PC-3 (cell line): ENCODE measurements around the gene MED15. TPM values are rescaled to one million over a fixed set of nuclear protein-coding genes. Genes with fewer than 3 reads are reported as not detected.

ENCODE experiments used
- ATAC-seq: fragments of 200-7000 bp; cut with Tn5 transposase; 2 replicates; pipeline ENCODE4 v1.9.1; 2020; ENCODE audit warnings: mild to moderate bottlenecking, moderate library complexity
- BruUV-seq: library from RNA; stranded (reverse); fragments of 400-500 nt; replicated peaks from 2 replicates; lab custom pipeline; 2021; lab: Mats Ljungman, UMichigan
- CTCF ChIA-PET: fragments of 300-600 bp; sonication (Branson Sonifier 250); formaldehyde crosslinking; loops from one replicate; lab custom pipeline; 2022; ENCODE audit warnings: antibody characterized with exemption; lab: Charles Lee
- POLR2A ChIA-PET: fragments of 300-600 bp; sonication (Branson Sonifier 250); formaldehyde crosslinking; loops from one replicate; lab custom pipeline; 2022; ENCODE audit warnings: antibody characterized with exemption; ENCODE audit not compliant: unreplicated experiment; lab: Charles Lee
- DNase-seq: peaks from one replicate; pipeline ENCODE4 v3.0.0-alpha.2; 2015
- H2AFZ ChIP-seq: fragments of 300-600 bp; sonication (generic); 2 replicates; pipeline ENCODE4 v1.6.0; 2016; ENCODE audit warnings: antibody characterized with exemption, low read length
- H3F3A ChIP-seq: fragments of 300-600 bp; sonication (generic); one replicate; pipeline ENCODE4 v1.6.0; 2017; ENCODE audit warnings: antibody characterized with exemption, low read length, control low read depth, mild to moderate bottlenecking; ENCODE audit not compliant: unreplicated experiment
- H3K27ac ChIP-seq: fragments of 300-600 bp; sonication (generic); 2 replicates; pipeline ENCODE4 v1.5.1; 2016; ENCODE audit warnings: mild to moderate bottlenecking, low read length
- H3K27me3 ChIP-seq: fragments of 300-600 bp; sonication (generic); 2 replicates; pipeline ENCODE4 v1.6.1; 2016; ENCODE audit warnings: low read length, mixed read lengths
- H3K36me3 ChIP-seq: fragments of 300-600 bp; sonication (generic); 2 replicates; pipeline ENCODE4 v1.6.1; 2016; ENCODE audit warnings: low read depth, mixed run types, low read length, mixed read lengths
- H3K4me1 ChIP-seq: fragments of 300-600 bp; sonication (generic); 2 replicates; pipeline ENCODE4 v1.5.1; 2016; ENCODE audit warnings: low read length; ENCODE audit not compliant: insufficient read depth
- H3K4me2 ChIP-seq: fragments of 300-600 bp; sonication (generic); 2 replicates; pipeline ENCODE4 v1.6.0; 2016; ENCODE audit warnings: low read length
- H3K4me3 ChIP-seq: fragments of 300-600 bp; sonication (generic); 2 replicates; pipeline ENCODE4 v1.5.1; 2016; ENCODE audit warnings: mild to moderate bottlenecking, low read length, mixed read lengths
- H3K79me2 ChIP-seq: fragments of 300-600 bp; sonication (generic); 2 replicates; pipeline ENCODE4 v1.6.1; 2017; ENCODE audit warnings: low read length, mixed read lengths
- H3K9ac ChIP-seq: fragments of 300-600 bp; sonication (generic); 2 replicates; pipeline ENCODE4 v1.6.0; 2016; ENCODE audit warnings: mild to moderate bottlenecking, low read length
- H3K9me2 ChIP-seq: fragments of 300-600 bp; sonication (generic); replicated peaks from 2 replicates; pipeline ENCODE4 v1.6.1; 2016; ENCODE audit warnings: mixed run types, low read length, mixed read lengths
- H3K9me3 ChIP-seq: fragments of 300-600 bp; sonication (generic); 2 replicates; pipeline ENCODE4 v1.6.1; 2016; ENCODE audit warnings: low read length, mixed read lengths
- H4K20me1 ChIP-seq: fragments of 300-600 bp; sonication (generic); 2 replicates; pipeline ENCODE4 v1.6.1; 2016; ENCODE audit warnings: low read length, mixed read lengths
- EZH2 ChIP-seq: fragments of 300-600 bp; sonication (generic); IDR thresholded peaks from one replicate; pipeline ENCODE4 v1.6.1; 2017; ENCODE audit warnings: antibody characterized with exemption, mild to moderate bottlenecking, low read length; ENCODE audit not compliant: unreplicated experiment
- EZH2phosphoT487 ChIP-seq: fragments of 300-600 bp; sonication (generic); IDR thresholded peaks from 2 replicates; pipeline ENCODE4 v1.6.1; 2018; ENCODE audit warnings: mild to moderate bottlenecking, antibody characterized with exemption, low read length, borderline replicate concordance
- intact Hi-C: fragments of 100-400 bp; cut with micrococcal nuclease; formaldehyde crosslinking; loops from 2 replicates; pipeline ENCODE4 v1.9.0; 2023
- total RNA-seq: library from RNA; depleted of rRNA; stranded (reverse); fragments of >200 nt; gene quantifications from 2 replicates; pipeline ENCODE4 v1.2.3, GENCODE V29; 2014
- TF ChIP-seq, protein P1 (sequence below): fragments of 300-600 bp; sonication (generic); conservative IDR thresholded peaks from 2 replicates; pipeline ENCODE4 v1.5.1; 2017; ENCODE audit warnings: antibody characterized with exemption, low read depth, mild to moderate bottlenecking, low read length

MED15 gene
- total RNA-seq, 1 experiment from 2014 or later = 55.9 TPM

DNA sequence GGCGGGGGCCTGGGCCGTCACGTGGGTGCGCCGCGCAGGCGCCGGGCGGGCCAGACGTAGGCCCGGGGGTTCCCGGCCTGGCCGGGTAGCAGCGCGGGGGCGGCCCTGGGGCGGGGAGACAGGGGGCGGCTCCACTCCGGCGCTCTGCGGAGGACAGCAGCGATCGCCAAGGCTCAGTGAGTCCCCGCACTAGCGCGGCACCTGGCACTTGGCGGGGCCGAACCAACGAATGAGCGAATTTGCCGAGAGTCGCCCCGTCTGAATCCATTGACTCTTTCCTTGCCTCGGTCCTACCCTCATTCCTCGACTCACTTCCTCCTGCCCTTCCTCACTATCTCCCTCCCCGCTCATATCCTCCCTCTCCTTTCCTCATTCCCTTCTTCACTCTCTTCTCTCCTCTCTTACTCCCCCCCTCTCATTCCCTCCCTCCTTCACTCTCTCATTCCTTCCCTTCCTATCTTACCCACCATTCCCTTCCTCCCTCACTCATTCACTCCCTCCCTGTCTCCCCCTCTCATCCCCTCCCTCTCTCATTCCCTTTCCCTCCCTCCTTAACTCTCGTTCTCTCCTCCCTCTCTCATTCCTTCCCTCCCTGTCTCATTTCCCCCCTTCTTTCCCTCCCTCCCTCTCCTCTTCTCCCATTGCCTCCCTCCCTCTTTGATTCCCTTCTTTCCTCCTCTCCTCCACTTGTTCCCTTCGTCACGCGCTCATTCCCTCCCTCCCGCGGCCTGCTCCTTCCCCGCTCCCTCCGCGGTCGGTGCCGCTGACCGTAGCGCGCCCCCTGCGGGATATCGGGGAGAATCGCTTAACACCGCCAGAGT lies 11.3 kb upstream of the MED15 start:
- Histone ChIP-seq H3K9me3 (no peaks in the 10 kb centered on the region), H4K20me1 (no peaks in the 10 kb centered on the region), H3K36me3 (no peaks in the 10 kb centered on the region), H3K4me1 (peaks cover 25% of the 10 kb centered on the region), H3K79me2 (peaks cover 19% of the 10 kb centered on the region), H3K27ac (peak overlapping the region; percentile 80), H3K27me3 (no peaks in the 10 kb centered on the region), H3K9me2 (no peaks in the 10 kb centered on the region), H3K9ac (peak overlapping the region; percentile 94), H3K4me3 (peak overlapping the region; percentile 74), H3K4me2 (peak overlapping the region; percentile 98), H3F3A (no peaks in the 10 kb centered on the region), H2AFZ (peak overlapping the region; percentile 62)
- no TSS peak for BruUV-seq
- CTCF ChIA-PET = interaction anchor here (0.6 to 1.3 kb wide), 2 partner anchors 78 kb away, joined by 4 to 5 read pairs; no protein-coding TSS in a partner anchor
- intact Hi-C loops = loop anchor here (5.0 to 10.0 kb wide), 2 partner anchors 36 to 81 kb away; no protein-coding TSS in a partner anchor
- ATAC-seq (peak; percentile 83), DNase-seq (peak; percentile 79)
- POLR2A ChIA-PET = interaction anchor here (0.6 to 0.7 kb wide), 2 partner anchors 36 to 121 kb away, joined by 14 to 19 read pairs; no protein-coding TSS in a partner anchor
- TF ChIP-seq EZH2 (no peak), EZH2phosphoT487 (no peak)
- TF ChIP-seq, protein P1, sequence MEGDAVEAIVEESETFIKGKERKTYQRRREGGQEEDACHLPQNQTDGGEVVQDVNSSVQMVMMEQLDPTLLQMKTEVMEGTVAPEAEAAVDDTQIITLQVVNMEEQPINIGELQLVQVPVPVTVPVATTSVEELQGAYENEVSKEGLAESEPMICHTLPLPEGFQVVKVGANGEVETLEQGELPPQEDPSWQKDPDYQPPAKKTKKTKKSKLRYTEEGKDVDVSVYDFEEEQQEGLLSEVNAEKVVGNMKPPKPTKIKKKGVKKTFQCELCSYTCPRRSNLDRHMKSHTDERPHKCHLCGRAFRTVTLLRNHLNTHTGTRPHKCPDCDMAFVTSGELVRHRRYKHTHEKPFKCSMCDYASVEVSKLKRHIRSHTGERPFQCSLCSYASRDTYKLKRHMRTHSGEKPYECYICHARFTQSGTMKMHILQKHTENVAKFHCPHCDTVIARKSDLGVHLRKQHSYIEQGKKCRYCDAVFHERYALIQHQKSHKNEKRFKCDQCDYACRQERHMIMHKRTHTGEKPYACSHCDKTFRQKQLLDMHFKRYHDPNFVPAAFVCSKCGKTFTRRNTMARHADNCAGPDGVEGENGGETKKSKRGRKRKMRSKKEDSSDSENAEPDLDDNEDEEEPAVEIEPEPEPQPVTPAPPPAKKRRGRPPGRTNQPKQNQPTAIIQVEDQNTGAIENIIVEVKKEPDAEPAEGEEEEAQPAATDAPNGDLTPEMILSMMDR = peak; percentile 84

GRCh38 chr22:20497426-20497825 lies 10.0 kb upstream of the MED15 start:
- Histone ChIP-seq H3K27ac (no peak overlapping the region), H3F3A (no peaks in the 10 kb centered on the region), H3K4me2 (no peak overlapping the region), H3K9me2 (no peaks in the 10 kb centered on the region), H2AFZ (no peak overlapping the region), H3K9me3 (no peaks in the 10 kb centered on the region), H3K79me2 (peaks cover 19% of the 10 kb centered on the region), H3K4me3 (no peak overlapping the region), H3K36me3 (no peaks in the 10 kb centered on the region), H4K20me1 (no peaks in the 10 kb centered on the region), H3K4me1 (peaks cover 25% of the 10 kb centered on the region), H3K9ac (no peak overlapping the region), H3K27me3 (no peaks in the 10 kb centered on the region)
- ChIA-PET POLR2A (no interaction called here), CTCF (interaction anchor here (1.3 kb wide), 1 partner anchor 79 kb away, joined by 5 read pairs; no protein-coding TSS in a partner anchor)
- ATAC-seq (no peak), DNase-seq (no peak)
- BruUV-seq = no TSS peak
- intact Hi-C loops = loop anchor here (5.0 to 10.0 kb wide), 2 partner anchors 35 to 83 kb away; no protein-coding TSS in a partner anchor
- TF ChIP-seq EZH2 = no peak
- TF ChIP-seq EZH2phosphoT487 = no peak
- TF ChIP-seq, protein P1 = no peak
